SK-N-SH (cell line): ENCODE measurements around the gene NPC1. TPM values are rescaled to one million over a fixed set of nuclear protein-coding genes. Genes with fewer than 3 reads are reported as not detected.
"Not testable (repeated sequence)": the region's sequence is repeated elsewhere in the genome, so short reads cannot be mapped to it uniquely, and the experiment has no call there.

ENCODE experiments used
- CTCF ChIA-PET: fragments of 300-600, 350-600 bp; formaldehyde crosslinking; extraction: SDS; loops from one replicate; lab custom pipeline; 2021; lab: Yijun Ruan, JAX
- POLR2A ChIA-PET: fragments of 350-600 bp; sonication (Branson Sonifier 250); formaldehyde crosslinking; extraction: SDS; loops from one replicate; lab custom pipeline; 2020; ENCODE audit warnings: antibody characterized with exemption, inconsistent platforms; lab: Yijun Ruan, JAX
- DNase-seq: peaks from one replicate; pipeline ENCODE4 v3.0.0; 2012
- H2AFZ ChIP-seq: fragments of 200-600 bp; sonication (generic); 2 replicates; pipeline ENCODE4 v1.8.1; 2016; ENCODE audit warnings: antibody characterized with exemption, mild to moderate bottlenecking, low read depth
- H3F3A ChIP-seq: fragments of 200-600 bp; sonication (generic); replicated peaks from 2 replicates; pipeline ENCODE3; 2016; ENCODE audit warnings: antibody characterized with exemption, mild to moderate bottlenecking; ENCODE audit not compliant: insufficient read depth
- H3K27ac ChIP-seq, 2 experiments: fragments of 200-500 bp in 1 of 2; fragments of 200-600 bp in 1 of 2; sonication (Bioruptor generic) in 1 of 2; sonication (generic), shearing (Covaris generic) in 1 of 2; 2 replicates each; pipeline versions ENCODE4 v1.5.1 to v1.6.1; 2014 to 2016; ENCODE audit warnings: low read depth in 2 of 2, inconsistent platforms in 1 of 2, low read length in 1 of 2, mild to moderate bottlenecking in 1 of 2, mixed read lengths in 1 of 2
- H3K27me3 ChIP-seq: fragments of 200-600 bp; sonication (generic), shearing (Covaris generic); 2 replicates; pipeline ENCODE4 v1.6.1; 2016; ENCODE audit warnings: mixed run types; ENCODE audit not compliant: insufficient read depth
- H3K36me3 ChIP-seq, 2 experiments: fragments of 200-500 bp in 1 of 2; fragments of 200-600 bp in 1 of 2; sonication (Bioruptor generic) in 1 of 2; sonication (generic) in 1 of 2; replicated peaks in 1 of 2; 2 replicates each; pipeline versions ENCODE3 to v1.5.1; 2014 to 2016; ENCODE audit warnings: low read length in 1 of 2, mild to moderate bottlenecking in 1 of 2; ENCODE audit not compliant: insufficient read depth in 2 of 2, control insufficient read depth in 1 of 2
- H3K4me1 ChIP-seq, 2 experiments: fragments of 200-500 bp in 1 of 2; fragments of 200-600 bp in 1 of 2; sonication (Bioruptor generic) in 1 of 2; sonication (generic), shearing (Covaris generic) in 1 of 2; 2 replicates each; pipeline versions ENCODE4 v1.5.1 to v1.6.1; 2014 to 2016; ENCODE audit warnings: low read depth in 1 of 2, low read length in 1 of 2, mixed run types in 1 of 2; ENCODE audit not compliant: insufficient read depth in 2 of 2, control insufficient read depth in 1 of 2
- H3K4me2 ChIP-seq: fragments of 200-600 bp; sonication (generic), shearing (Covaris generic); 2 replicates; pipeline ENCODE4 v1.6.1; 2017; ENCODE audit warnings: mixed run types
- H3K4me3 ChIP-seq, 2 experiments: fragments of 200-500 bp in 1 of 2; fragments of 200-600 bp in 1 of 2; sonication (Bioruptor generic) in 1 of 2; sonication (generic), shearing (Covaris generic) in 1 of 2; 2 replicates each; pipeline versions ENCODE4 v1.5.1 to v1.8.1; 2014 to 2016; ENCODE audit warnings: low read depth in 2 of 2, inconsistent platforms in 1 of 2, low read length in 1 of 2, mild to moderate bottlenecking in 1 of 2, mixed read lengths in 1 of 2, moderate library complexity in 1 of 2
- H3K79me2 ChIP-seq: fragments of 200-600 bp; sonication (generic); 2 replicates; pipeline ENCODE4 v1.8.1; 2017; ENCODE audit warnings: mild to moderate bottlenecking; ENCODE audit not compliant: insufficient read depth
- H3K9ac ChIP-seq: fragments of 200-600 bp; sonication (generic); 2 replicates; pipeline ENCODE4 v1.6.1; 2017; ENCODE audit warnings: mixed run types
- H3K9me2 ChIP-seq: fragments of 200-600 bp; sonication (generic); 2 replicates; pipeline ENCODE4 v1.6.1; 2017; ENCODE audit warnings: mixed run types
- H3K9me3 ChIP-seq: fragments of 200-600 bp; sonication (generic); 2 replicates; pipeline ENCODE4 v1.6.1; 2017; ENCODE audit warnings: mixed run types, mild to moderate bottlenecking, moderate library complexity
- H4K20me1 ChIP-seq: fragments of 200-600 bp; sonication (generic); 2 replicates; pipeline ENCODE4 v1.6.1; 2017; ENCODE audit warnings: mild to moderate bottlenecking, mixed run types; ENCODE audit not compliant: insufficient read depth
- CTCF ChIP-seq: fragments of 200-600 bp; sonication (generic); IDR thresholded peaks from 2 replicates; pipeline ENCODE4 v1.6.1; 2017; ENCODE audit warnings: antibody characterized with exemption, mild to moderate bottlenecking, moderate library complexity
- FOXJ3 ChIP-seq: sonication (generic); formaldehyde crosslinking; IDR thresholded peaks from 2 replicates; pipeline ENCODE4 v1.5.1; 2020; ENCODE audit warnings: mild to moderate bottlenecking, missing genetic modification reagents
- GABPA ChIP-seq: IDR thresholded peaks from 2 replicates; pipeline ENCODE4 v1.4.0; 2012; ENCODE audit warnings: low read depth, mild to moderate bottlenecking
- GATA2 ChIP-seq: sonication (generic); formaldehyde crosslinking; IDR thresholded peaks from 2 replicates; pipeline ENCODE4 v1.5.0; 2020; ENCODE audit warnings: mild to moderate bottlenecking, missing genetic modification reagents
- JUND ChIP-seq: IDR thresholded peaks from 2 replicates; pipeline ENCODE4 v1.4.0; 2012
- MEF2A ChIP-seq: IDR thresholded peaks from 2 replicates; pipeline ENCODE4 v1.4.0; 2012; ENCODE audit warnings: low read depth, borderline replicate concordance
- POLR2AphosphoS5 ChIP-seq: IDR thresholded peaks from 2 replicates; pipeline ENCODE4 v1.6.1; 2012; ENCODE audit warnings: low read depth, low read length
- RAD21 ChIP-seq: IDR thresholded peaks from 2 replicates; pipeline ENCODE4 v1.6.1; 2012; ENCODE audit warnings: mild to moderate bottlenecking, low read length
- SMC3 ChIP-seq: IDR thresholded peaks from 2 replicates; pipeline ENCODE4 v1.6.1; 2012; ENCODE audit warnings: low read depth, low read length, improper control_type of control experiment
- TAF1 ChIP-seq: IDR thresholded peaks from 2 replicates; pipeline ENCODE4 v1.6.1; 2012; ENCODE audit warnings: low read depth, mild to moderate bottlenecking, low read length, moderate library complexity, borderline replicate concordance
- TCF12 ChIP-seq: IDR thresholded peaks from 2 replicates; pipeline ENCODE4 v1.4.0; 2012
- TEAD4 ChIP-seq: IDR thresholded peaks from 2 replicates; pipeline ENCODE4 v1.4.0; 2012; ENCODE audit warnings: mild to moderate bottlenecking, borderline replicate concordance; ENCODE audit not compliant: insufficient read depth
- USF1 ChIP-seq: IDR thresholded peaks from 2 replicates; pipeline ENCODE4 v1.4.0; 2012; ENCODE audit warnings: low read depth, borderline replicate concordance
- ZBTB33 ChIP-seq: IDR thresholded peaks from 2 replicates; pipeline ENCODE4 v1.4.0; 2012; ENCODE audit warnings: low read depth, borderline replicate concordance
- WGBS: methylation state at CpG from one replicate; pipeline ENCODE4 v1.1.6; 2017; ENCODE audit warnings: low lambda C conversion rate; 5-methylcytosine and 5-hydroxymethylcytosine counted together
- polyA plus RNA-seq, 3 experiments: library from polyadenylated mRNA; depleted of rRNA; stranded (reverse); fragments of >200 nt; gene quantifications; 2 replicates each; pipeline ENCODE4 v1.2.3, GENCODE V29; 2012
- TF ChIP-seq, protein P1 (sequence below): IDR thresholded peaks from 2 replicates; pipeline ENCODE4; 2012

NPC1 gene
- polyA plus RNA-seq, 1 of the 3 experiments (the other 2 are of a cell fraction): 23.9 TPM

GRCh38 chr18:23578891-23579653 is 7.2 kb downstream of the NPC1 start:
- Histone ChIP-seq H3K4me3 (no peak overlapping the region), H3K9me3 (no peaks in the 10 kb centered on the region), H3K4me1 (peaks cover 0 to 11% of the 10 kb centered on the region in 2 experiments; a peak in 3 of 4 replicates), H3F3A (no peaks in the 10 kb centered on the region), H3K36me3 (no peaks in the 10 kb centered on the region), H3K27me3 (no peaks in the 10 kb centered on the region), H2AFZ (no peak overlapping the region), H3K4me2 (no peak overlapping the region), H4K20me1 (peaks cover 11% of the 10 kb centered on the region; the same call in 1 of the 2 replicates), H3K9ac (no peak overlapping the region), H3K79me2 (peaks cover 56% of the 10 kb centered on the region; the same call in 1 of the 2 replicates), H3K9me2 (no peaks in the 10 kb centered on the region), H3K27ac (no peak overlapping the region; a peak in 1 of 4 replicates)
- TF ChIP-seq GABPA: no peak
- no peak for TF ChIP-seq TEAD4
- no peak for TF ChIP-seq GATA2
- TF ChIP-seq, protein P1, sequence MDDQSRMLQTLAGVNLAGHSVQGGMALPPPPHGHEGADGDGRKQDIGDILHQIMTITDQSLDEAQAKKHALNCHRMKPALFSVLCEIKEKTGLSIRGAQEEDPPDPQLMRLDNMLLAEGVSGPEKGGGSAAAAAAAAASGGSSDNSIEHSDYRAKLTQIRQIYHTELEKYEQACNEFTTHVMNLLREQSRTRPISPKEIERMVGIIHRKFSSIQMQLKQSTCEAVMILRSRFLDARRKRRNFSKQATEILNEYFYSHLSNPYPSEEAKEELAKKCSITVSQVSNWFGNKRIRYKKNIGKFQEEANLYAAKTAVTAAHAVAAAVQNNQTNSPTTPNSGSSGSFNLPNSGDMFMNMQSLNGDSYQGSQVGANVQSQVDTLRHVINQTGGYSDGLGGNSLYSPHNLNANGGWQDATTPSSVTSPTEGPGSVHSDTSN: no peak
- TF ChIP-seq RAD21: no peak
- no peak for TF ChIP-seq JUND
- TF ChIP-seq FOXJ3: no peak
- no peak for TF ChIP-seq TAF1
- no peak for TF ChIP-seq SMC3
- TF ChIP-seq TCF12: no peak
- no peak for TF ChIP-seq POLR2AphosphoS5
- ChIA-PET POLR2A (no interaction called here), CTCF (interaction anchor here (1.0 to 2.9 kb wide), 3 partner anchors 24 to 124 kb away, joined by 3 to 11 read pairs (median 4); no protein-coding TSS in a partner anchor)
- WGBS: 88% methylated on average over 8 of the region's 8 CpGs
- DNase-seq: no peak

- Histone ChIP-seq H3F3A (no peaks in the 10 kb centered on the region), H3K27me3 (no peaks in the 10 kb centered on the region), H2AFZ (no peak overlapping the region), H3K4me3 (no peak overlapping the region)
- POLR2A ChIA-PET: no interaction called here
- WGBS: 95% methylated on average over 4 of the region's 6 CpGs
- TF ChIP-seq SMC3: no peak
- no peak for TF ChIP-seq CTCF
- no peak for TF ChIP-seq TAF1
- no peak for TF ChIP-seq ZBTB33
- no peak for TF ChIP-seq USF1
- no peak for TF ChIP-seq TEAD4
- no peak for TF ChIP-seq MEF2A
- TF ChIP-seq, all 33 proteins: peak for 0
- H3K9me2 ChIP-seq: no peaks in the 10 kb centered on the region
- no peak overlapping the region for H3K9ac ChIP-seq
- H3K79me2 ChIP-seq: peaks cover 53% of the 10 kb centered on the region; the same call in 1 of the 2 replicates
- H3K4me2 ChIP-seq: no peak overlapping the region
- H3K36me3 ChIP-seq: no peaks in the 10 kb centered on the region
- CTCF ChIA-PET: interaction anchor here (2.9 kb wide), 1 partner anchor 63 kb away, joined by 11 read pairs; no protein-coding TSS in a partner anchor
- no peak for DNase-seq
- peaks cover 11% of the 10 kb centered on the region; the same call in 1 of the 2 replicates for H4K20me1 ChIP-seq
- H3K4me1 ChIP-seq: peaks cover 0 to 12% of the 10 kb centered on the region in 2 experiments; a peak in 3 of 4 replicates
- H3K27ac ChIP-seq: no peak overlapping the region
- no peaks in the 10 kb centered on the region for H3K9me3 ChIP-seq
Observed at GRCh38 chr18:23578067-23578701, 8.1 kb downstream of the NPC1 start.

GRCh38 chr18:23577521-23577920 is 8.8 kb downstream of the NPC1 start:
- H3K4me2 ChIP-seq, H3K4me3 ChIP-seq, H3K27ac ChIP-seq, H3K36me3 ChIP-seq, H3K27me3 ChIP-seq, H3K9me3 ChIP-seq, H3K9me2 ChIP-seq, H2AFZ ChIP-seq, DNase-seq, POLR2A ChIA-PET, H3F3A ChIP-seq, CTCF ChIA-PET, H3K9ac ChIP-seq: not testable (repeated sequence)
- H3K79me2 ChIP-seq: peaks cover 49% of the 10 kb centered on the region; the same call in 1 of the 2 replicates
- H4K20me1 ChIP-seq: peaks cover 11% of the 10 kb centered on the region; the same call in 1 of the 2 replicates
- WGBS: 96% methylated on average over 10 of the region's 24 CpGs
- peaks cover 0 to 12% of the 10 kb centered on the region in 2 experiments; a peak in 3 of 4 replicates for H3K4me1 ChIP-seq
